Smooth muscle cell of the brain vasculature (primary cell): ENCODE results near the gene INPP5A.
"Not testable (repeated sequence)": the region's sequence is repeated elsewhere in the genome, so short reads cannot be mapped to it uniquely, and the experiment has no call there.

Experiments used
- DNase-seq: peaks from one replicate; pipeline ENCODE4 v3.0.0-alpha.2; 2012; ENCODE audit warnings: low read depth, low spot score

The INPP5A gene

GRCh38 chr10:132810807-132811700, 273.5 kb downstream of the INPP5A start:
- DNase-seq, result no peak

- DNase-seq, result no peak
These were observed 274.4 kb downstream of the INPP5A start for GRCh38 chr10:132811891-132812481.

- DNase-seq, result no peak
These were observed 274.9 kb downstream of the INPP5A start for GRCh38 chr10:132812520-132812919.

- no peak for DNase-seq
These were observed 275.4 kb downstream of the INPP5A start for GRCh38 chr10:132813001-132813401.

GRCh38 chr10:132813560-132814468, 276.2 kb downstream of the INPP5A start:
- no peak for DNase-seq

GRCh38 chr10:132814469-132814856, 276.9 kb downstream of the INPP5A start:
- DNase-seq, result no peak

- DNase-seq, result no peak
These were observed 277.7 kb downstream of the INPP5A start for GRCh38 chr10:132815168-132815857.

- DNase-seq, result no peak
These were observed 279.1 kb downstream of the INPP5A start for GRCh38 chr10:132816718-132817117.

GRCh38 chr10:132817701-132818211, 280.2 kb downstream of the INPP5A start:
- no peak for DNase-seq

GRCh38 chr10:132820056-132820455, 282.5 kb downstream of the INPP5A start:
- no peak for DNase-seq

- not testable (repeated sequence) for DNase-seq
These were observed 288.4 kb downstream of the INPP5A start for GRCh38 chr10:132825783-132826523.

- no peak for DNase-seq
These were observed 289.2 kb downstream of the INPP5A start for GRCh38 chr10:132826524-132827422.

- DNase-seq, result no peak
These were observed 289.8 kb downstream of the INPP5A start for GRCh38 chr10:132827423-132827789.

GRCh38 chr10:132827861-132828539, 290.4 kb downstream of the INPP5A start:
- DNase-seq, result no peak

GRCh38 chr10:132828681-132829080, 291.1 kb downstream of the INPP5A start:
- DNase-seq, result no peak

GRCh38 chr10:132829403-132829802, 291.8 kb downstream of the INPP5A start:
- DNase-seq, result no peak

- no peak for DNase-seq
These were observed 294.8 kb downstream of the INPP5A start for GRCh38 chr10:132832186-132832969.
